HG02623 (cell line): Measurements from ENCODE around the gene RWDD3.

Experiments
- ATAC-seq: cut with Tn5 transposase; IDR thresholded peaks from one replicate; pipeline ENCODE4 v1.9.1; 2021; ENCODE audit warnings: moderate library complexity; ENCODE audit not compliant: unreplicated experiment

Gene RWDD3

DNA sequence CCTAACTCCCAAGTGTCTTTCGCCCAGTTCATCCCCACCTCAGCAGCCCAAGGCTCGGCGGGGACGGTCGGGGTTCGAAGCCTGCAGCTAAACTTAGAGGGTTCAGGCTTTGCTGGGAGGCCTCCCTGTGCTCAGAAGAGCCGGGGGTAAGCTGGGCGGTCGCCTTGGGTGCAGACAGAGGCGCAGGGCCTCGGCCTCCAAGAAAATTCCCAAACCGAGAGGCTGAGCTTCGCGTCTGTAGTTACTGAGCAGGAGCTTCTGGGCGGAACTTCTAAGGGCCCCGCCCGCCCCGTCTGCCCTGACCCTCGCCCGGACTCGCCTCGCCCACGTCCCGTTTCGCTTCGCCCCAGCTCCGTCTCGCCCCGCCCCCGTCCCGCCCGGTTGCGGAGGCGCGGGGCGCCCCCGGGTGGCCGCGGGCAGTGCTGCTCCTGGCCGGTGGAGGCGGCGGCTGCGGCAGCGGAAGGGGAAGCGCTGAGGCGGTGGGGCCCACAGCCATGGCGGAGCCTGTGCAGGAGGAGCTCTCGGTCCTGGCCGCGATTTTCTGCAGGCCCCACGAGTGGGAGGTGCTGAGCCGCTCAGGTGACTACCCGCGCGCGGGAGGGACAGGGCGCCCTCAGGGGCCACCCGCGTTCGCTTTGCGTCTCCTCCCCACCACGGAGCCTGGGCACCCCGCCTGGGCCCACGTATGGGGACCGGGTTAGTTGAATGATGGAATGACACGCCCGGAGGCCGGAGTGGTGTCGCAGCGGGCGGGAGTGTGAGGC is at the start of gene RWDD3:
TSS of gene RWDD3 (plus strand) at position 474 of the 764 bp plus-strand sequence. CDS start at position 495, 21 bp downstream.
- ATAC-seq, result peak; percentile 97

GRCh38 chr1:95186149-95186548 is 47.9 kb upstream of the RWDD3 start:
- ATAC-seq, result no peak

DNA sequence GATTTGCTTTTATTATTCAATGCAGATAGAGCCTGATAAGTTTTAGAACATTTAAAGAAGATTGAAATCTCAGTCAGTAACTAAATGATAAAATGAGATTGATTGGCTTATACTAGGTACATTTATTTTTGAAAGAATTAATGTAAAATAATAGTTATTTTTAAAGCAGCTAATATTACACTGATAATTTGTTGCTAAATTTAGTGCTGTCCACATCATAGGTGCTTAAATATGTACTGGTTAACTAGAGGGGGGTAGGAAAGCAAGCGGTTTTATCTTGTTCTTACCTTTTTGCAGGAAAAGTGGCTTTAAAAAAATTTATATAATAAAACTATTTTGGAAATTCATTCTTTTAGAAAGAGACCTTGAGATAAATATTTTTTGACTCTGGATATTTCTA is 40.4 kb upstream of the RWDD3 start:
- no peak for ATAC-seq

- no peak for ATAC-seq
Observed at GRCh38 chr1:95195046-95195445, 39.0 kb upstream of the RWDD3 start.

DNA sequence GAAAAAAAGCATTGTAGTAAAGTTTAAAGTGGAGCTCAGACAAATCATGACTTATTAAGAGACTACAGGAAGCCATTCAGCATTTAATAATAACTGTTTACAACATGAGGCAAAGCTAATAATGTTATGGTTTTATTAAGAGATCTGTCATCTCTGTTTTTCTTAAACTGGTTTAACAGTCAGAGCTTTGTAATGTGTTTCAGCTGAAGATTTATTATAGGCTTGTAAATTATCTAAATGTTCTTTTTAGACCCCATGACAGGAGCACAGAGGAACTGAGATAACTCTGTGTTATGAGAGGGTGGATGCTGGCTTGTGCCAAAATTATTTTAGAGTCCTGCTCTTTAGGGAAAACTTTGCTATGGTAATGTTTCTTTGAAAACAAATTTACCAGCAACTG is 38.0 kb upstream of the RWDD3 start:
- ATAC-seq, result no peak

DNA sequence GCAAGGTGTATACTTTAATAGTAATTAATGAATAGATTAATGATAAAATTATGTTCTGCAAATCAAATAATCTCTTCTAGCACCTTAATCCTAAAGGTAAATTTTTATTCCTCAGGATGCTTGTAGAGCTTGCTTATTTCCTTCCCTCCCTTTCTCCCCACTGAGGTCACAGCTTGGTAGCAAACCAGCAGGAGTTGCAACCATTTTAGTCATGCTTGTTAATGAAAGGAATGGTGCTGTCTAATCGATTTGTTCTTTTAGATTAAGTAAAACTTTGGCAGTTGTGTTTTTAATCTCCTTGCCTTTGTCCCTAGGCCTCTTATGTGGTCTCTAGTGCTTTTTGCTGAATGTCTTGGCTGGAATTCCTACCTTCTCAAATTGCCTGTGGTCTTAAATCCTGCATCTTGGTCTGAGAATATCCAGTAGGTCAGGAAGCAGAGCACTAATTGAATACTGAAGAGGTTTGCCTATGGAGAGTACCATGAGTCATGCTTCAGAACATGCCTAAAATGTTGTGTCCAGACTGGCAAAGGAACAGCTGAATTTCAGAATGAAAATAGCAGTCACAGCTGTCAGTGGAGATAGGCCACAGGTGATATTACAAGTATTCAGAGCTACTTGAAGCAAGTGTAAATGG is 36.3 kb upstream of the RWDD3 start:
- no peak for ATAC-seq

GRCh38 chr1:95201905-95202304 is 32.1 kb upstream of the RWDD3 start:
- no peak for ATAC-seq

DNA sequence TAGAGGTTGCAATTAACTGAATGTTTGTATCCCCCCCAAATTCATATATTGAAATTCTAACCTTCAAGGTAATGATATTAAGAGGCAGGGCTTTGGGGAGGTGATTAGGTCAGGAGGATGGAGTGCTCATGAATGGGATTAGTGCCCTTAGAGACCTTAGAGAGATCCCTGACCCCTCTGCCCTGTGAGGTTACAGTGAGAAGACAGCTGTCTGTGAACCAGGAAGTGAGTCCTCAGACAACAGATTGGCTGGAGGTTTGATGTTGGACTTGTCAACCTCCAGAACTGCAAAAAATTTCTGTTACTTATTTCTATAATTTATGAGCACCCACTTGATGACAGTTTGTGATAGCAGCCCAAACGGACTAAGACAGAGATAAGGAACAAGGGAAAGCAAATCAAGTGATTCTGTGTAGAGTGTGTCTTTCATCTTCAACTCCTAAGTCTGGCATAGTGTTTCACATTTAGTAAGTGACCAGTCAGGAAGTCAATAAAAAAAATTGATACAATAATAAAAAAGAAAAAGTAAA is 30.0 kb upstream of the RWDD3 start:
- ATAC-seq, result no peak

- ATAC-seq, result no peak
Observed at GRCh38 chr1:95206514-95206913, 27.5 kb upstream of the RWDD3 start.

DNA sequence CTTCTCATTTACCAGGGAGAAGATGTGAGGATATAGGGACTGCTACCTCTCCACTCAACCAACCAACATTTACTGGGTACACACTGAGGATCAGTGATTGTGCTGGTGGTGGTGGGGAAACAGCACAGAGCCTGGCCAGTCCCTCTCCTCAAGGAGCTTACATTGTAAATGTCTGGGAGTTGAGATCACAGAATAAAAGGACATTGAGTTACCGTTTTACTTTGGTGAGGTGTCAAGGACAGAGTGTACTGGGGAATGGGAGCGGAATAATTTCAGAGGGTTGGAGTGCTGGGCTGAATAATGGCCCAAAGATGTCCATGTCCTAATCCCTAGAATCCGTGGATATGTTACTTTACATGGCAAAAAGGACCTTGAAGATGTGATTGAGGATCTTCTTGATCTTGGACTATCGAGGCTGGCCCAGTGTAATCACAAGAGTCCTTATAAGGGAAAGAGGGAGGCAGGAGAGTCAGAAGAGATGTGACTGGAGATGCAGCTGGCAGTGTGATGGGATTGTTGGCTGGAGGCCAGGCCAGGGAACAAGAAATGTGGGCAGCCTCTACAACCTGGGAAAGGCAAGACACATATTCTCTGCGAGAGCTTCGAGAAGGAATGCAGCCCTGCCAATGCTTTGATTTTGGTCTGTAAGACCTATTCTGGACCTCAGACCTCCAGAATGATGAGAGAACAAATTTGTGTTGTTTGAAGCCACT is 26.6 kb upstream of the RWDD3 start:
- ATAC-seq, result no peak

DNA sequence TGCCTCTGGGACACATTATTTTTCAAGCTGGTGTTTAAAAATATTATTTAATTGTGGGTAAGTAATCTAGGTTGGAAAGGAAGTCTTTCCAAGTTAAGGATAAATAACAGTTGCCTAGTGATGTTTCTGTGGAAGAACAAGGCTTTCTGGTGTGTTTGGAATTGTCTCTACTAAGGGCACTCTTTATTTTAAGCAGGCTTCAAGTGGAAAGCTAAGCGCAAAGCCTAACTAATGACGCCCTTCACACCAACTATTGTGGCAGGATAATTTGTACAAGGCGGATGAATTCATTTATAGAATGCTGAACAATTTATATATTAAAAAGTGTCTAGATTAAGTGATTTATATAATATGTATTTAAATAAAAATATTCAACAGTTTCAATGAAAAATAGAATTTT is 25.1 kb upstream of the RWDD3 start:
- no peak for ATAC-seq

DNA sequence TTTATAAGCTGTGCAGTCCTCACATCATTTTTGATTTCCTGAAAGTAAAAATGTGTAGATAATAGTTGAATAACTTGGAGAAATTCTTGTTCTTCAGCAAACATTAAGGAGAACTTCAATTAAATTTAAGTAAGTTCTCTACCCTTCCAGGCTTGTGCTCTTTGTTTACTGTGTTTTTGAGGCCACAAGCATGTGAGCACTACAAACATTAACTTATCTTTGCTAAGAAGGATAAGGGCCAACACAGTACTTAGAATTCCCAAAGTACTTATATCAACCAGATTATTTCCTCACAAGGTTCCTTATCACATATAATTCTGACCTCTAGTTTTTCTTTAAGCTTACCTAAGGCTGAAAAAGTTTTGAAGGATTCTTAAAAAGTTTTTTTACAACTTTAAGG is 24.7 kb upstream of the RWDD3 start:
- no peak for ATAC-seq

GRCh38 chr1:95216292-95216990 is 17.6 kb upstream of the RWDD3 start:
- ATAC-seq, result no peak

GRCh38 chr1:95217371-95217770 is 16.6 kb upstream of the RWDD3 start:
- ATAC-seq, result no peak

DNA sequence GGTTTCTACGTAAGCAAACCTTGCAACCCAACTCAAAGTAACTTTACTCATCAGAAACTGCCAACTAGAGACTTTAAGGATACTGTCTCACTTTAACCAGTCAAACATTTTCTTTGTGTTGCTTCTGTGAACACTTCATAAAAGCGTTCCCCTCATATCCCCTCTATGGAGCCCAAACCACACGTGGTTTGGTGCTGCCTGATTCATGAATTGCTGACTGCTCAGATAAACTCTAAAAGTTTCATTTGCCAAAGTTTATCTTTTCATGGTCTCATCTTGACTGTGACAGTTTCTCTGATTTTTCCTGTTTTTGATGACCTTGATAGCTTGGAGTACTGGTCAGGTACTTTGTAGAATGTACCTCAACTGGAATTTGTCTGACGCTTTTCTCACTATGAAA is 14.6 kb upstream of the RWDD3 start:
- ATAC-seq, result no peak

DNA sequence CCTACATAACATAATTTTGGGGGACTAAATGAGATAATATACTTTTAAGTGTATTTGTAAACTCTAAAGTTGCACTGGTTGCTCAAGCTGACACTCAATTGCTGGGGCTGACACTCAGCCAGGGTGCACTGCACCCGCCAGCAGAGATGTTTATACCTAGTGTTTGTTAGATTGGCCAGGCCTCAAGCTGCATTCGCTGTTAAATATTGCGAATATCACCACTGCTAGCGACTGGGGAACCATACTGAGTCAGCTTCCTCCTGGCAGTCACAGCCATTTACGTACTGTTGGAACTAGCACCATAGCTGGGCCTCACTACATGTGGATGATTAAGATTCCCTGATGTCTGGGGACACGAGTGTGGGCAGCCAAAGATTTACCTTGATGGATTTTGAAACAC is 12.7 kb upstream of the RWDD3 start:
- no peak for ATAC-seq

- no peak for ATAC-seq
Observed at GRCh38 chr1:95222629-95223028, 11.4 kb upstream of the RWDD3 start.

GRCh38 chr1:95223110-95223509 is 10.9 kb upstream of the RWDD3 start:
- no peak for ATAC-seq

DNA sequence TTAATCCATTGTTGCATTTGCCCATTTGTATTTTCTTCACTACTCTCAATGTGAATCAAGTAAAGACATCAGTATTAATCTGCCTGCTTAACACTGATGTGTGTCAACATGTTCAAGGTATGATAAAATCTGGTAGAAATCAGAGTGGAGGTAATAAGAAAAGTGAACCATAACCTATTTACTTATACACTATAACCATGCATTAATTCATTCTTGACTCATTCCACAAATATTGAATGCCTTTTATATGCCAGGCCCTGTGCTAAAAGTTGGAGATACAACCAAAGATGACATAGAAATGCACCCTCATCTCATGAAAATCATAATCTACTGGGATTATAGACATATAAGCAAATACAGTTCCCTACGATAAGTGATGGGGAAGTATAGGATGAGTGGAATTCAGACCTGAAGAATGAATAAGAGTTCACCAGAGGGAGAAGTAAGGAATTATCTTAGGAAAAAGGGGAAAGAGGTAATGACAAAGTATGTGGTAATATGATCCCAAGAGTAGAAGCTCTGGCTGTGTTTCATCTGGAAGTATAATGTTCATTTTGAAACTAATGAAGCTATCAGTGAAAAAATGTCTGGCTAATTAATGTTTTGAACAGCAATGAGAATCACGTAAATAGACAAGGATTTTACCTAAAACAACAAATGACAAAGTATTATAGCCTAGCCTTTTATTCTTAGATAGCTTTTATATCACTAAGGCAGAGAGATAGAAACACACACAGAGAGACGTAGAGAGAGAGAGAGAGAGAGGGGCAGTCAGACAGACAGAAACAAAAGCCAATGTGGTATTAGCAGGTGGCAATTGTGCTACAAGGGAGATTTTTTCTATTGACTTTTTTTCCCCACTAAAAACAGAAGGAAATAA is 7.0 kb upstream of the RWDD3 start:
- no peak for ATAC-seq

DNA sequence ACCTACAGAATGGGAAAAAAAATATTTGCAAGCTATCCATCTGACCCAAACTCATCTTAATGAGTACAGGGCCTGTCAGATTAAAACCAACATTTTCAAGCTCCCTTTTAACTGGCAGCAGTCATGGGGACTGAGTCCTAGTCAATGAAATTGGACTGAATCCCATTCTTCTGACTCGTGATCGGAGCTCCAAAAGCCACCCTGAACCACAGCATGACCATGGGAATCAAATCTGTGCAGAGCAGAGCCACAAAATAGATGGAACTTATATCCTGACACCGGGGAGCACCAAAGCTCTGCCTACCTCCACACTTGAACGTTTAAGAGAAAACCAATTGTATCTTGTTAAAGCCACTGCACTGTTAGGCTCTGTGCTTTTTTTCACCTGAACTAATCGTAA is 5.0 kb upstream of the RWDD3 start:
- ATAC-seq, result no peak
